HG03025 (cell line): ENCODE results near the gene PDK3.

Experiments used
- ATAC-seq: cut with Tn5 transposase; IDR thresholded peaks from one replicate; pipeline ENCODE4 v1.9.1; 2021; ENCODE audit warnings: mild to moderate bottlenecking, moderate library complexity; ENCODE audit not compliant: unreplicated experiment, low FRiP score

Gene PDK3

GRCh38 chrX:24480400-24480865 is 15.3 kb downstream of the PDK3 start:
- ATAC-seq = peak; percentile 2

- ATAC-seq = no peak
Observed at GRCh38 chrX:24482823-24483415, 17.8 kb downstream of the PDK3 start.

- no peak for ATAC-seq
Observed at GRCh38 chrX:24483596-24483995, 18.5 kb downstream of the PDK3 start.

GRCh38 chrX:24485323-24485722 is 20.2 kb downstream of the PDK3 start:
- ATAC-seq = no peak

GRCh38 chrX:24485976-24486680 is 21.0 kb downstream of the PDK3 start:
- ATAC-seq = no peak

GRCh38 chrX:24487571-24487970 is 22.5 kb downstream of the PDK3 start:
- no peak for ATAC-seq

GRCh38 chrX:24491741-24492140 is 26.7 kb downstream of the PDK3 start:
- no peak for ATAC-seq

- no peak for ATAC-seq
Observed at GRCh38 chrX:24493740-24494581, 28.9 kb downstream of the PDK3 start.

GRCh38 chrX:24494647-24495075 is 29.6 kb downstream of the PDK3 start:
- ATAC-seq = no peak

GRCh38 chrX:24495700-24496099 is 30.6 kb downstream of the PDK3 start:
- ATAC-seq = no peak

- ATAC-seq = no peak
Observed at GRCh38 chrX:24498181-24498580, 33.1 kb downstream of the PDK3 start.

GRCh38 chrX:24498975-24499374 is 33.9 kb downstream of the PDK3 start:
- no peak for ATAC-seq

GRCh38 chrX:24506082-24506481 is 41.0 kb downstream of the PDK3 start:
- ATAC-seq = no peak

GRCh38 chrX:24508375-24508774 is 43.3 kb downstream of the PDK3 start:
- ATAC-seq = no peak

GRCh38 chrX:24513416-24513815 is 48.3 kb downstream of the PDK3 start:
- peak; percentile 72 for ATAC-seq

- ATAC-seq = no peak
Observed at GRCh38 chrX:24515447-24515846, 50.4 kb downstream of the PDK3 start.

GRCh38 chrX:24520472-24520871 is 55.4 kb downstream of the PDK3 start:
- ATAC-seq = no peak

- ATAC-seq = no peak
Observed at GRCh38 chrX:24525455-24525854, 60.4 kb downstream of the PDK3 start.

GRCh38 chrX:24526616-24527015 is 61.5 kb downstream of the PDK3 start:
- no peak for ATAC-seq

GRCh38 chrX:24528605-24529004 is 63.5 kb downstream of the PDK3 start:
- no peak for ATAC-seq

GRCh38 chrX:24536551-24536950 is 71.5 kb downstream of the PDK3 start:
- ATAC-seq = no peak
